GM12892 (cell line): ENCODE measurements around the gene SLC44A3.

ENCODE experiments used
- POLR2A ChIP-seq: IDR thresholded peaks from 2 replicates; pipeline ENCODE4 v1.6.1; 2011; ENCODE audit warnings: low read depth, low read length, control low read depth
- POLR2AphosphoS5 ChIP-seq: IDR thresholded peaks from 2 replicates; pipeline ENCODE4 v1.6.1; 2011; ENCODE audit warnings: low read depth, low read length, control low read depth
- TAF1 ChIP-seq: IDR thresholded peaks from 2 replicates; pipeline ENCODE4 v1.6.1; 2011; ENCODE audit warnings: low read depth, mild to moderate bottlenecking, control low read depth, low read length, borderline replicate concordance

DNA sequence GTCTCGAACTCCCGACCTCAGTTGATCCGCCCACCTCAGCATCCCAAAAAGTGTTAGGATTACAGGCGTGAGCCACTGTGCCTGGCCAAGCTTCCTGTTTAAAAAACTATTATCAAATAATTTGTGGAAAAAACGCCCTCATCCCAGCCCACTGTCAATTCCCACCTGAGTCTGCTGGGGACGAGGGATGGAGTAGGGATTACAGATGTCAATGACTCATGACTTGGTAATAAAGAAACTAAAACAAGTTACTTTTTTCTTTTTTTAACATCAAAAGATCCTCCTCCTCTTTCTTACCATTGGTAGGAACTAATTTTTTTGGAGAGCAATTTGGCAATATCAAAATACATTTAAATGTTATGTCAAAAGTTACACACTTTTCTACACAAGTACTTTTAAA lies 97.1 kb downstream of the SLC44A3 start:
- TF ChIP-seq POLR2AphosphoS5 (no peak), POLR2A (no peak), TAF1 (no peak)
